T-cell (primary cell): Measurements from ENCODE around the gene SHC1. TPM values are rescaled to one million over a fixed set of nuclear protein-coding genes. Genes with fewer than 3 reads are reported as not detected.
A peak's percentile ranks its signal among the peaks of the same experiment; 100 is the strongest.

Experiments
- ATAC-seq, 4 experiments: fragments of 200-7000 bp in 3 of 4; fragments of 150-1000 bp in 1 of 4; cut with Tn5 transposase; replicated peaks in 1 of 4; 1 replicate in 3 of 4; 2 replicates in 1 of 4; pipeline ENCODE4 v1.10.0; 2021; ENCODE audit warnings: moderate library complexity in 3 of 4, mild to moderate bottlenecking in 2 of 4, moderate number of reproducible peaks in 1 of 4
- CTCF ChIA-PET, 2 donors: fragments of 300-600 bp; sonication (Branson Sonifier 250); formaldehyde crosslinking; loops; one replicate each; lab custom pipeline; 2022; ENCODE audit warnings: antibody characterized with exemption in 2 of 2; lab: Charles Lee
- POLR2A ChIA-PET, 2 donors: fragments of 300-600 bp; sonication (Branson Sonifier 250); formaldehyde crosslinking; loops; one replicate each; lab custom pipeline; 2022; ENCODE audit warnings: antibody characterized with exemption in 2 of 2; lab: Charles Lee
- DNase-seq, 35 experiments: peaks; one replicate each; pipeline versions ENCODE4 v3.0.0 to v3.0.0-alpha.2; 2013 to 2023
- H3K27ac ChIP-seq: one replicate; pipeline ENCODE4 v1.5.1; 2013; ENCODE audit warnings: low read length
- H3K27me3 ChIP-seq, 2 experiments: replicated peaks in 1 of 2; 1 replicate in 1 of 2; 2 replicates in 1 of 2; pipeline versions ENCODE4 v1.6.1 to v1.7.0; 2013; ENCODE audit warnings: low read length in 1 of 2, mixed read lengths in 1 of 2; ENCODE audit not compliant: control insufficient read depth in 2 of 2, insufficient read depth in 2 of 2; ENCODE audit errors: extremely low read depth in 1 of 2
- H3K36me3 ChIP-seq, 2 donors: 1 replicate in 1 of 2; 2 replicates in 1 of 2; pipeline versions ENCODE4 v1.6.1 to v1.7.0; 2013; ENCODE audit warnings: low read length in 1 of 2; ENCODE audit not compliant: control insufficient read depth in 2 of 2, insufficient read depth in 1 of 2; ENCODE audit errors: extremely low read depth in 1 of 2
- H3K4me1 ChIP-seq, 2 experiments: 1 replicate in 1 of 2; 2 replicates in 1 of 2; pipeline versions ENCODE4 v1.6.1 to v1.7.0; 2013; ENCODE audit warnings: low read length in 2 of 2, mixed read lengths in 1 of 2; ENCODE audit not compliant: insufficient read depth in 2 of 2, control insufficient read depth in 1 of 2; ENCODE audit errors: extremely low read depth in 1 of 2
- H3K4me3 ChIP-seq, 2 donors: 1 replicate in 1 of 2; 2 replicates in 1 of 2; pipeline versions ENCODE4 v1.5.1 to v1.7.0; 2013; ENCODE audit warnings: mild to moderate bottlenecking in 2 of 2, low read length in 1 of 2, moderate library complexity in 1 of 2; ENCODE audit not compliant: control insufficient read depth in 1 of 2; ENCODE audit errors: extremely low read depth in 1 of 2
- H3K9me3 ChIP-seq: 2 replicates; pipeline ENCODE4 v1.7.0; 2013
- H3K27ac Mint-ChIP-seq, 2 donors: one replicate each; pipeline ENCODE4 v1.8.0; 2020 to 2021; ENCODE audit warnings: mild to moderate bottlenecking in 2 of 2, mixed read lengths in 2 of 2
- H3K27me3 Mint-ChIP-seq, 2 donors: one replicate each; pipeline ENCODE4 v1.8.0; 2021 to 2022; ENCODE audit warnings: mixed read lengths in 2 of 2
- H3K36me3 Mint-ChIP-seq: one replicate; pipeline ENCODE4 v1.8.0; 2021; ENCODE audit warnings: mixed read lengths
- H3K4me1 Mint-ChIP-seq, 3 donors: one replicate each; pipeline ENCODE4 v1.8.0; 2020 to 2022; ENCODE audit warnings: mixed read lengths in 3 of 3, mild to moderate bottlenecking in 1 of 3
- H3K4me3 Mint-ChIP-seq, 3 donors: one replicate each; pipeline ENCODE4 v1.8.0; 2020 to 2022; ENCODE audit warnings: mild to moderate bottlenecking in 3 of 3, mixed read lengths in 3 of 3, moderate library complexity in 3 of 3
- H3K9me3 Mint-ChIP-seq, 3 donors: one replicate each; pipeline ENCODE4 v1.8.0; 2020 to 2022; ENCODE audit warnings: mixed read lengths in 3 of 3
- WGBS: methylation state at CpG from one replicate; pipeline ENCODE4 v1.1.5; 2013; ENCODE audit warnings: missing lambda C conversion rate; ENCODE audit not compliant: insufficient coverage; 5-methylcytosine and 5-hydroxymethylcytosine counted together
- total RNA-seq, 35 experiments: library from RNA in 6 of 35; stranded (reverse) in 6 of 35; fragments of 120-200 nt in 1 of 35; gene quantifications; one replicate each; pipeline versions ENCODE4 v1.2.1 to v1.2.4 and lab custom pipeline; 2013 to 2026

Gene SHC1
- total RNA-seq, 5 donors from 2014 or later (not counting 1 experiment from before 2014, with no cell fraction given) = 61.3 to 88.2 (median 76.8) TPM

DNA sequence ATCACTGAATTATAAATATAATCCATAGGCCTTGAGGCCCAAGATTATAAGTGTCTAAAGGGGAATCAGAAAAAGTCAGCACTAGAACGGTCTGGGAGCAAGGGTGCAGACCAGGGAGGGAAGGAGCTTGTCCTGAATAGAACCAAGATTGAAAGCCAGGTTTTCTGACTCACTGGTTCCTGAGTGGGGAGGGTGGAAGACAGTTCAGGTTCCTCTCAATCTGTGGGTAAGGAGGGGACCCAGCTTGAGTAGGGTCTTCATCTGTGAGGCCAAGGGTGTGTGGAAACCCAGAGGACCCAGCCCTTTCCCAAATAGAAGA lies 23.7 kb upstream of the SHC1 start:
- Mint-ChIP-seq H3K9me3 (no peaks in the 10 kb centered on the region), H3K27ac (no peak overlapping the region), H3K4me1 (peaks cover 19 to 27% (median 25%) of the 10 kb centered on the region in 3 donors), H3K27me3 (no peaks in the 10 kb centered on the region), H3K36me3 (peaks cover 6% of the 10 kb centered on the region), H3K4me3 (no peak overlapping the region)
- ATAC-seq (no peak), DNase-seq (no peak)
- WGBS = 80% methylated on average over 1 of the region's 1 CpG
- Histone ChIP-seq H3K27ac (no peak overlapping the region), H3K4me3 (no peak overlapping the region), H3K4me1 (peaks cover 6 to 25% of the 10 kb centered on the region in 2 experiments), H3K27me3 (no peaks in the 10 kb centered on the region), H3K36me3 (peaks cover 3 to 25% of the 10 kb centered on the region in 2 donors), H3K9me3 (no peaks in the 10 kb centered on the region)
- POLR2A ChIA-PET = interaction anchor here in 1 of 2 donors (0.5 to 1.1 kb wide), 2 partner anchors 11 to 31 kb away, joined by 3 to 11 read pairs; partner anchors contain the start of gene FLAD1
- CTCF ChIA-PET = interaction anchor here (0.5 to 1.8 kb wide), 5 partner anchors 10 to 27 kb away, joined by 3 to 5 read pairs (median 3); no protein-coding TSS in a partner anchor

DNA sequence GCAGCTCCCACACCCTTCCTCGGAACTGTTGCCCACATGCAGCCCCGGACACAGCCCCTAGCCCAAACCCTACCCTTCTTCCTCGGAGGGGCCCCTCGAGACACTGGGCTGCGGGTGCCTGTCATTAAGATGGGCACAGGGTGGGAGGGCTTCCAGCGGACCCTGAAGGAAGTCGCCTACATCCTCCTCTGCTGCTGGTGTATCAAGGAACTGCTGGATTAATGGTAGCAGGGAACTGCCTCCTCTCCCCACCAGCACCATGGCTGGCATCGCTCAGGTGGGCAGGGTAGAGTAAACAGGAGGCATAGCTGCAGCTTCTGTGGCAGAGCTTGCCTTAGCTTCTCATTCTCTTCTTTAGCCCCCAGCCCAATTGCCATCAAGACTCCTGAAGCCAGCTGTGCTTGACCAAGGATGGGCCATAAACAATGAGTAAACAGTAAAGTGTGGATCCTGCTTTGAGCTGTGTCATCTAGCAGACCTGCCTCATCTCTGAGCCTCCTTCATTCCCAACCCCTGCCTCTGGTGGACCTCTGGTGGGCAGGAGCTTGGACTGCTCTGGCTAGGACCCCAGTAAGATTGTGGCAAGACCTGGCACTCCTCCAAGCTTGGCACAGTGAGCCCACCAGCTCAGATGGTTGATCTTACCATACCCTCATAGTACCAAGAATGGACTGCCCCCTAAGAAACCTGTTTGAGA lies 23.2 kb upstream of the SHC1 start, which contains the start of gene LENEP:
LENEP (plus strand) TSS at position 15 of the 697 bp plus-strand sequence; CDS start at position 37, 22 bp downstream.
- H3K36me3 Mint-ChIP-seq = peaks cover 10% of the 10 kb centered on the region
- WGBS = no CpG with 5 or more reads among the region's 8 CpGs
- no peak within 1 kb of the TSS for H3K27ac Mint-ChIP-seq
- no peaks in the 10 kb centered on the region for H3K27me3 Mint-ChIP-seq
- no peaks in the 10 kb centered on the region for H3K9me3 Mint-ChIP-seq
- Histone ChIP-seq H3K27ac (no peak within 1 kb of the TSS), H3K9me3 (no peaks in the 10 kb centered on the region), H3K4me1 (peaks cover 2 to 23% of the 10 kb centered on the region in 2 experiments), H3K27me3 (no peaks in the 10 kb centered on the region), H3K4me3 (no peak within 1 kb of the TSS), H3K36me3 (peaks cover 8 to 30% of the 10 kb centered on the region in 2 donors)
- POLR2A ChIA-PET = interaction anchor here in 1 of 2 donors (0.5 to 1.1 kb wide), 2 partner anchors 9 to 11 kb away, joined by 3 read pairs; partner anchors contain the start of gene FLAD1
- H3K4me1 Mint-ChIP-seq = peaks cover 18 to 26% (median 25%) of the 10 kb centered on the region in 3 donors
- DNase-seq (no peak), ATAC-seq (no peak)
- H3K4me3 Mint-ChIP-seq = no peak within 1 kb of the TSS
- CTCF ChIA-PET = interaction anchor here (0.5 to 1.8 kb wide), 5 partner anchors 9 to 28 kb away, joined by 3 to 5 read pairs (median 3); no protein-coding TSS in a partner anchor

DNA sequence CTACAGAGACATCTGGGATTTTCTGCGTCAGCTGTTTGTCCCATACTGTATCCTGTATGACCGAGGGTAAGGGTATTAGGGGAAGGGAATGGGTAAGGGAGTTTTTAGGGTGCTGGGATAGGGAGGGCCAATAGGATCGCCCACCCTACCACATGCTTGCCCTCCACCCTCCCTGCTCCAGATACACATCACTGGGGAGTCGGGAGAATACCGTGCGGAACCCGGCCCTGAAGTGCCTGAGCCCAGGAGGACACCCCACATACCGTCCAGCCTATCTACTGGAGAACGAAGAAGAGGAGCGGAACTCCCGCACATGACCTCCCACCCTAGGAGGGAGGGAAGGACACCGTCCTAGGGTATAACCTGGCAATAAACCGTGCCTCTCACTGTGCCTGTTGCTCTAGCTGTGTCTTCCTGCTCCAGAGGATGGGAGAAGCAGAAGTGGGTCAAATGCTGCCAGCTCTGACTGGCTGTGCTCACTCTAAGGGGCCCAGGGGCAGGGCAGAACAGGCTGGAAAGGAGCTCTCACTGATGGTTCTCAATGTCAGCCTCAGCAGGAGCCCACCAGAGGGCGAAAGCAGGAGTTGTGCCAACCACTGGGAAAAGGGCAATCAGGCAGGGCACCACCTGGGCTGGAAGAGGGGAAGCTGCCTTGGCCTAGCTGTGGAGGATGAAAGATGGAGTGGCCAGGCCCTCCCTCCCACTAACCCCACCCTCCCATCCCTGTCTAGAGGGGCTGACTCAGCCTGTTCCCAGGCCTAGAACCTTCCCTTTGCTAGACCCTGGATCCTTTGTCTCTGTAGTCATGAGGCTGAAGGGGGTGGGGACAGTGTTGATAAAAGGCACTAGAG lies 22.4 kb upstream of the SHC1 start:
- Mint-ChIP-seq H3K27ac (no peak overlapping the region), H3K27me3 (no peaks in the 10 kb centered on the region), H3K4me3 (no peak overlapping the region), H3K36me3 (peaks cover 16% of the 10 kb centered on the region), H3K9me3 (no peaks in the 10 kb centered on the region), H3K4me1 (peaks cover 18 to 28% (median 23%) of the 10 kb centered on the region in 3 donors)
- DNase-seq (no peak), ATAC-seq (peak in 1 of 4 experiments; percentile 33)
- no peaks in the 10 kb centered on the region for H3K27me3 ChIP-seq
- no peak overlapping the region for H3K4me3 ChIP-seq
- H3K9me3 ChIP-seq = no peaks in the 10 kb centered on the region
- peaks cover 13 to 38% of the 10 kb centered on the region in 2 donors for H3K36me3 ChIP-seq
- ChIA-PET POLR2A (interaction anchor here in 1 of 2 donors (0.5 kb wide), 1 partner anchor 8 kb away, joined by 3 read pairs; no protein-coding TSS in a partner anchor), CTCF (interaction anchor here (0.6 to 1.8 kb wide), 3 partner anchors 8 to 86 kb away, joined by 3 to 5 read pairs (median 4); no protein-coding TSS in a partner anchor)
- 81% methylated on average over 2 of the region's 14 CpGs for whole genome bisulfite sequencing
- no peak overlapping the region for H3K27ac ChIP-seq
- peaks cover 0 to 15% of the 10 kb centered on the region in 2 experiments for H3K4me1 ChIP-seq

DNA sequence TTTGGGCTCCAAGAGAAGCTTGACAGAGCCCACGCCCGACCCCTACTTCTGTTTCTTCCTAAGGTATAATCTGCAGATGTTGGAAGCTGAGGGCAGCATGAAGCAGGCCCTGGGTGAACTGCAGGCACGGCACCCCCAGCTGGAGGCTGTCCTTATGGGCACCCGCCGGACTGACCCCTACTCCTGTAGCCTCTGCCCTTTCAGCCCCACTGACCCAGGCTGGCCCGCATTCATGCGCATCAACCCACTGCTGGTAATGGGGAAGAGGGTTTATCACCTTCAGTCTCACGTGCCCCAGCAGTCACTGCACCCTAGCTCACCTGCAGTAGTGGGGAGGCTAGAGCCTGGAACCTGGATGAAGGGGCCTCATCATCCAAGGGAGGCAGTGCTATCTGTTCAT lies 19.7 kb upstream of the SHC1 start:
- Histone ChIP-seq H3K36me3 (peaks cover 13 to 53% of the 10 kb centered on the region in 2 donors), H3K27ac (no peak overlapping the region), H3K9me3 (no peaks in the 10 kb centered on the region), H3K27me3 (no peaks in the 10 kb centered on the region), H3K4me1 (peaks cover 0 to 7% of the 10 kb centered on the region in 2 experiments), H3K4me3 (no peak overlapping the region)
- Mint-ChIP-seq H3K9me3 (no peaks in the 10 kb centered on the region), H3K27me3 (no peaks in the 10 kb centered on the region), H3K4me1 (peaks cover 12 to 19% (median 17%) of the 10 kb centered on the region in 3 donors), H3K4me3 (no peak overlapping the region), H3K27ac (no peak overlapping the region), H3K36me3 (peaks cover 22% of the 10 kb centered on the region)
- no peak for ATAC-seq
- DNase-seq = no peak
- WGBS = 100% methylated on average over 2 of the region's 8 CpGs
- ChIA-PET POLR2A (interaction anchor here in 1 of 2 donors (0.5 kb wide), 1 partner anchor 20 kb away, joined by 3 read pairs; no protein-coding TSS in a partner anchor), CTCF (interaction anchor here in 1 of 2 donors (0.9 kb wide), 1 partner anchor 9 kb away, joined by 3 read pairs; no protein-coding TSS in a partner anchor)

DNA sequence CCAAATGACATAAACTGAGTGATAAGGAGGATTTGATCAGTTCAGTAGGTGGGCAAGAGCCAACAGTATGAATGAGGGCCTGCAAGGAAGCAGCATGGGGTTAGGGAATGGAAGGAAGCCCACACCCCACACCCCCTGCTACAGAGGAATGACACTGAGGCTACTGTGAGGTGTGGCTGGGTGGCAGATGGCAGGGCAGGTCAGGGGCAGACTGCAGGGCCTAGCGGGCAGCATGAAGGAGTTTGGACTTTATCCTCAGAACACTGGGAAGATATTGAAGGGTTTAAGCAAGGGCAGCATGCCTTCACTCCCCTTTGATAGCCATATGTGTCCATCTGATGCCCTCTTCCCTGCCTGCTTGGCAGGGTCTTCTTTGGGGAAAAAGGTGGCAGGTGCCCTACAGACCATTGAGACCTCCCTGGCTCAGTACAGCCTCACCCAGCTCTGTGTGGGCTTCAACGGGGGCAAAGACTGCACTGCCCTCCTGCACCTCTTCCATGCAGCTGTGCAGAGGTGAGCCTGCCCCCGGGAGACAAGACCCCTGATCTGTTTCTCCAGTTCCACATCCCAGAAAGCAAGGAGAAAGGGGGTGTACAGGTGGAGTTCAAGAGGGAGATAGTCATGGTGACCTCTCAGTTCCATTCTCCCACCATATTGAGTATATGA lies 18.8 kb upstream of the SHC1 start:
- DNase-seq = no peak
- H3K4me3 Mint-ChIP-seq = no peak overlapping the region
- no peak overlapping the region for H3K4me3 ChIP-seq
- ChIA-PET POLR2A (no interaction called here), CTCF (no interaction called here)
- no peak overlapping the region for H3K27ac ChIP-seq
- no peaks in the 10 kb centered on the region for H3K9me3 Mint-ChIP-seq
- no peak overlapping the region for H3K27ac Mint-ChIP-seq
- no peaks in the 10 kb centered on the region for H3K9me3 ChIP-seq
- H3K27me3 Mint-ChIP-seq = no peaks in the 10 kb centered on the region
- peaks cover 17 to 23% (median 18%) of the 10 kb centered on the region in 3 donors for H3K4me1 Mint-ChIP-seq
- H3K4me1 ChIP-seq = peaks cover 0 to 15% of the 10 kb centered on the region in 2 experiments
- no peaks in the 10 kb centered on the region for H3K27me3 ChIP-seq
- 100% methylated on average over 1 of the region's 3 CpGs for WGBS
- H3K36me3 Mint-ChIP-seq = peaks cover 22% of the 10 kb centered on the region
- peaks cover 13 to 53% of the 10 kb centered on the region in 2 donors for H3K36me3 ChIP-seq
- no peak for ATAC-seq
